Activated CD8-positive, alpha-beta memory T cell treated with anti-CD3 and anti-CD28 coated beads for 48 hours (primary cell): Measurements from ENCODE around the gene NDRG4.
A peak's percentile ranks its signal among the peaks of the same experiment; 100 is the strongest.

Source experiments
- DNase-seq, 3 experiments: peaks; one replicate each; pipeline ENCODE4 v3.0.0-alpha.2; 2020; ENCODE audit warnings: low read depth in 2 of 3, low spot score in 2 of 3

NDRG4 gene

GRCh38 chr16:58508671-58509251, 8.8 kb downstream of the NDRG4 start:
- no peak for DNase-seq

GRCh38 chr16:58509256-58510096, 9.5 kb downstream of the NDRG4 start:
- no peak for DNase-seq

DNA sequence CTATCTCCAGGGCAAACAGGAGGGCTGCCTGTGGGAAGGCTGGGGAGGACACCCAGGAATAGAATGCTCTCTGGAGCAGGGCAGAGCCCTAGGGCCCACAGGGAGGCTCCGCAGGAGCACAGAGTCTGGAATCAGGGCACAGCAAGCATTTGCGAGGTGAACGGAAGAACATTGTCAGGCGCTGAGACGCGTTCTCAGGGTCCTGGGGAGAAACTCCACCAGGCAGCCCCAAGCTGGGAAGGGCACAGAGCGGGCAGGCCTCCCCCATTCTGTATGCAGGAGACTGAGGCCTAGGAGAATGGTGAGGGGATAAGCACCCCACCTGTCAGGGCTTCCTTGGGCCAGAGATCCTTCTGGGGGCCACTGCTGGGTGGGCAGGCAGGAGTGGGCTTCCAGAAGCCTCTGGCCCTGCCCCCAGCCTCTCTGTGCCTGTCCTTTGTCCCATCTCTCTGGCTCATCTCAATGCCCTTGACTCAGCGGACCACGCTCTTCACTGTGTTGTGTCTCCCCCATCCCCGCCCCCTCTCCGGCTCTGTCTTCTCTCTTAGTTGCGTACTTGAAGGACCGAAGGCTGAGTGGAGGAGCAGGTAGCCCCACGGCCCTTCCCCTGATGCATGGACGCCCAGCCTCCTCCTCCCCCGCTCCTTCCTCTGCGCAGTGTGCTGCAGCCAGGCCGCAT, 10.3 kb downstream of the NDRG4 start:
- DNase-seq: no peak

GRCh38 chr16:58510776-58511628, 11.1 kb downstream of the NDRG4 start:
- no peak for DNase-seq

- peak; percentile 44 to 90 (median 89) for DNase-seq
Measured at GRCh38 chr16:58511933-58512815, 12.2 kb downstream of the NDRG4 start.

- no peak for DNase-seq
Measured at GRCh38 chr16:58513874-58514273, 13.9 kb downstream of the NDRG4 start.

- peak in 2 of 3 experiments; percentile 63 to 64 for DNase-seq
Measured at GRCh38 chr16:58515125-58515870, 15.4 kb downstream of the NDRG4 start, which contains the start of gene SETD6. Gene SETD6 (plus strand): TSS chr16:58515517. CDS start chr16:58515538, 21 bp downstream.

DNA sequence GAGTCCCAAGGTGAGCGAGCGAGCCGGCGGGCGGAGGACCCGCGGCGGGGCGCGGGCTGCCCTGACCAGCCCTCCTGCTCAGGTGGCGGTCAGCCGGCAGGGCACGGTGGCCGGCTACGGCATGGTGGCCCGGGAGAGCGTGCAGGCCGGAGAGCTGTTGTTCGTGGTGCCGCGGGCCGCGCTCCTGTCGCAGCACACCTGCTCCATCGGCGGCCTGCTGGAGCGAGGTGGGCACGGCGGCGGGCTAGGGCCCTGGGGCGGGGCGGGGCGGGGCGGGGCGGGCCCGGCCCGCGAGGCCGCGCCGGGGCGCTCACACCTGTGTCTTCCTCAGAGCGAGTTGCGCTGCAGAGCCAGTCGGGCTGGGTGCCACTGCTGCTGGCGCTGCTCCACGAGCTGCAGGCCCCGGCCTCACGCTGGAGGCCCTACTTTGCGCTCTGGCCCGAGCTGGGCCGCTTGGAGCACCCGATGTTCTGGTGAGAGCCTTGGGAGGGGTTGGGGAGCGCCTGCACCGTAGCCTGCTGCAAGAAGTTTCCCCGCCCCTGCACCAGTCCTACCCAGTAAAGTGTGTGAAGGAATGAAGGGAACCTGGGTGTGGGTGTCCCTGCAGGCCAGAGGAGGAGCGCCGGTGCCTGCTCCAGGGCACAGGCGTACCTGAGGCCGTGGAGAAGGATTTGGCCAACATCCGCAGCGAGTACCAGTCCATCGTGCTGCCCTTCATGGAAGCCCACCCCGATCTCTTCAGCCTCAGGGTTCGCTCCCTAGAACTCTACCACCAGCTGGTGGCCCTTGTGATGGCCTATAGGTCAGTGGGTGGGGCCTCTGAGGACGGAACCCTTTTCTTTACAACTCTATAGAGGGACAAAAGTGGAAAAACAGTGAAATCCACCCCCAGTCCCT, 16.2 kb downstream of the NDRG4 start:
- no peak for DNase-seq

GRCh38 chr16:58516768-58517107, 16.8 kb downstream of the NDRG4 start:
- DNase-seq: no peak

DNA sequence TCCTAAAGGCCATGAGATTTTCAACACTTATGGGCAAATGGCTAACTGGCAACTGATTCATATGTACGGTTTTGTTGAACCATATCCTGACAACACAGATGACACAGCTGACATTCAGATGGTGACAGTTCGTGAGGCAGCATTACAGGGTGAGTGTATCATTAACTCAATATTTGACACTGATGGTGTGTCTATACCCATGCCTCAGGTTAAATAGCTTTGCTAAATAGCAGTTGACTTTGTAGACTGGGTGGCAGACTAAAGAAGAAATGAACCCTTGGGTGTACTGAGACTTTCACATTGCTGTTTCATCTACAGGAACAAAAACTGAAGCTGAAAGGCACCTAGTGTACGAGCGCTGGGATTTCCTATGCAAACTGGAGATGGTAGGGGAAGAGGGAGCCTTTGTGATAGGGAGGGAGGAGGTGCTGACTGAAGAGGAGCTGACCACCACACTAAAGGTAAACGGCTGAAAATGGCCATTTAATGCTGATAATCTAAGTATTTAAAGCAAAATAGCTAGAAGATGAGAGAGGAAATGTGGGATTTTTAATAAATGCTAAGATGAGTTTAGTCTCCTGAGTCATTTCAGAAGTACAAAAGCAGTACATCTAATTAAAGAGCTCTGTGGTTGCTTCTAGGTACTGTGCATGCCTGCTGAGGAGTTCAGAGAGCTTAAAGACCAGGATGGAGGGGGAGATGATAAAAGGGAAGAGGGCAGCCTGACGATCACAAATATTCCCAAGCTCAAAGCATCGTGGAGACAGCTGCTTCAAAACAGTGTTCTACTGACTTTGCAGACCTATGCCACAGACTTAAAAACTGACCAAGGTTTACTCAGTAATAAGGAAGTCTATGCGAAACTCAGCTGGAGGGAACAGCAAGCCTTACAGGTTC, 18.4 kb downstream of the NDRG4 start:
- no peak for DNase-seq

GRCh38 chr16:58518980-58519368, 19.0 kb downstream of the NDRG4 start:
- no peak for DNase-seq

DNA sequence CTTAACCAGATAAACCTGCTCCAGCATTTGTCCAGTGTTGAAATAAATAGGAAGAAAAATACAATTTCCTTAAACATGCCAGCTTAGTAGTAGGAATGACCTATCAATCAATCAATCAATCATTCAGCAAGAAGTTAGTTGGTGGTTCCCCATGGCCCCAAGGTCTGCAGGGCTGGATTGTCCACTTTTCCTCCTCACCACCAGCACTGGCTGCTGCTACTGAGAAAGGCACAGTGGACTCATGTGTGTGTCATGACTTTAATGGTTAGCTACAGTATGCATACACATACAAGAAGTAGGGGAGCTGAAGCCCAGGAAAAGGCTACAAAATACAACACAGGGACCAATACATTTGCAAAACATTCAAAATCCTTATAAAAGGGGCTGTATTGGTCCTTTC, 19.8 kb downstream of the NDRG4 start:
- DNase-seq: no peak

DNA sequence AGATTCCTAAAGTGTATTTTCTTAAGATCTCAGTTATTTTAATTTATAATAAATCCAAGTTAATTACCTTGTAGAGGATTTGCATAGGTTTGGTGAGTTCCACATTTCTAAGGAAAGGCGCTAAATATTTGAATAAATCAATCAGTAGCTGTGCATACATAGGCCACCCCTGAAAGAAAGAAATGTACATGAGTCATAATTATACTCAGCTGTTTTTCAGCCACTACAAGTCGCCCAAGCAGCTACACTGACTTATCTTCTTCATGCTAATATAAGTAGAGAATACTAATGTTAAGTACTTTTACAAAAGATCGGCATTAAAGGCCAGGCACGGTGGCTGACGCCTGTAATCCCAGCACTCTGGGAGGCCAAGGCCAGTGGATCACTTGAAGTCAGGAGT, 30.2 kb downstream of the NDRG4 start:
- no peak for DNase-seq

- no peak for DNase-seq
Measured at GRCh38 chr16:58532414-58532813, 32.5 kb downstream of the NDRG4 start.

DNA sequence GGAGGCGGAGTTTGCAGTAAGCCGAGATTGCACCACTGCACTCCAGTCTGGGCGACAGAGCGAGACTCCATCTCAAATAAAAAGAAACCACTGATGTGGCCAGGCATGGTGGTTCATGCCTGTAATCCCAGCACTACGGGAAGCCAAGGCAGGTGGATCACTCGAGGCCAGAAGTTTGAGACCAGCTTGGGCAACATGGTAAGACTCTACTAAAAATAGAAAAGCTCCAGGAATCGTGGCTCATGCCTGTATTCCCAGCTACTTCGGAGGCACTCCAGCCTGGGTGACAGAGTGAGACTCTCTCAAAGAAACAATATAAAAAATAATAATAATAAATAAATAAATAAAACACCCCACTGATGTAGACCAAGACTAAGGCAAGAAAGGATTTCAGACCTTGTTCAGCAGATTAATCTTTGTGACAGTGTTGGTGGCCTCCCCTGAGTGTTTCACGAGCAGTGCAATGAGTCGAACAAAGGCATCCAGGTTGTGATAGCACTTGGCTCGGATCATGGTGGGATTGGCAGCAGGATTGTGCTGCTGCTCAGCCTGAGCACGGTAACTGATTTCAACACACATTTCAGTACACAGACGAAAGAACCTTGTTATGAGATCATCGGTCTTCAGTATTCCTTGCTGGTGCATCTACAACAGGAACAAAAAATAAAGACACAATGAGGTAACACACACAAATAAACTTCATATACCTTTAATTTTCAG, 34.0 kb downstream of the NDRG4 start:
- no peak for DNase-seq

DNA sequence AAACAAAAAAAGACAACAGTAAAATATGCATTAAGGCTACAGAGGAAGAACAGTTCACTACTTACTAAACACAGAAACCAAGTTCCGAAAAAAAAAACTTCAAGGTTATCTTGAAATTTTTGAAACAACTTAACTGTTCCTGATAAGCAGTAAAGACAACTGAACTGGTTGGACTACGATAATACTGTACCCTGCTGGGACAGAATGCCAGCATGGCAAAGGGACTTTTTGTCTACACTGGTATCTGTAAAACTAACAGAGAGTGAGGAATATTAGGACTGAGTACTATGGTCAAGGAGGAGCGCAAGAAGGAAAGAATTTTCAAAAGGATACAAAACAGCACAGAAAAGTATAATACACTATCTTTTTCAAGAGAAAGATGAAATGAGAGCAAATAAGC, 35.2 kb downstream of the NDRG4 start:
- no peak for DNase-seq

- DNase-seq: no peak
Measured at GRCh38 chr16:58536278-58536677, 36.3 kb downstream of the NDRG4 start.
